Endothelial cell of umbilical vein (primary cell): ENCODE results near the gene SMCO2.

Experiments
- EZH2 ChIP-seq: IDR thresholded peaks from 2 replicates; pipeline ENCODE4 v1.6.1; 2012; ENCODE audit warnings: borderline replicate concordance, low read depth, mild to moderate bottlenecking, moderate library complexity, low read length, inconsistent platforms; ENCODE audit not compliant: severe bottlenecking
- POLR2A ChIP-seq: IDR thresholded peaks from 2 replicates; pipeline ENCODE4 v1.6.1; 2012; ENCODE audit warnings: low read depth, mild to moderate bottlenecking, control low read depth, low read length
- POLR2AphosphoS5 ChIP-seq: IDR thresholded peaks from 2 replicates; pipeline ENCODE4 v1.6.1; 2012; ENCODE audit warnings: low read depth, mild to moderate bottlenecking, control low read depth, low read length, moderate library complexity; ENCODE audit not compliant: insufficient read depth
- TF ChIP-seq, protein P1 (sequence below), 2 donors: IDR thresholded peaks; 1 replicate in 1 of 2; 2 replicates in 1 of 2; pipeline ENCODE4 v1.5.1; 2011; ENCODE audit warnings: low read length in 2 of 2, mild to moderate bottlenecking in 2 of 2, moderate library complexity in 2 of 2, control low read depth in 1 of 2, inconsistent platforms in 1 of 2, low read depth in 1 of 2; ENCODE audit not compliant: insufficient read depth in 1 of 2; ENCODE audit errors: extremely low read depth in 1 of 2

DNA sequence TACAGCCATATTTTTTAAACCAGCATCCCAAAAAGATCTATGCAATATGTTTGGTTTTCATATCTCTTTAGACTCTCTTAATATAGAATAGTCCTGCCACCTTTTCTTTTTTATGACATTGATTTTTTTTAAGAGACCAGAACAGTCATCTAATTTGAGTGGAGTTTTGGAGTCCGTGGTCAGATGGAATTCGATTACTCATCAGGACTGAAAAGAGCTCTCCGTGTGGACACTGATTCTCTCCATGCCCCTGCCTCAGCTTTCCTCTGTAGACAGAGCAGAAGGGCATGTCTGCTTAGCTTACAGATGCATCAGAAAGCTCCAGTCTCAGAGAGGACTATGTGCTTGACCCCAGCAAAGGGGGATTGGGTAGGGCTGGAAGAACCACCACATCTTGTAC, 27.8 kb downstream of the SMCO2 start:
- TF ChIP-seq POLR2AphosphoS5 (no peak), EZH2 (no peak), POLR2A (no peak)
- TF ChIP-seq, protein P1, sequence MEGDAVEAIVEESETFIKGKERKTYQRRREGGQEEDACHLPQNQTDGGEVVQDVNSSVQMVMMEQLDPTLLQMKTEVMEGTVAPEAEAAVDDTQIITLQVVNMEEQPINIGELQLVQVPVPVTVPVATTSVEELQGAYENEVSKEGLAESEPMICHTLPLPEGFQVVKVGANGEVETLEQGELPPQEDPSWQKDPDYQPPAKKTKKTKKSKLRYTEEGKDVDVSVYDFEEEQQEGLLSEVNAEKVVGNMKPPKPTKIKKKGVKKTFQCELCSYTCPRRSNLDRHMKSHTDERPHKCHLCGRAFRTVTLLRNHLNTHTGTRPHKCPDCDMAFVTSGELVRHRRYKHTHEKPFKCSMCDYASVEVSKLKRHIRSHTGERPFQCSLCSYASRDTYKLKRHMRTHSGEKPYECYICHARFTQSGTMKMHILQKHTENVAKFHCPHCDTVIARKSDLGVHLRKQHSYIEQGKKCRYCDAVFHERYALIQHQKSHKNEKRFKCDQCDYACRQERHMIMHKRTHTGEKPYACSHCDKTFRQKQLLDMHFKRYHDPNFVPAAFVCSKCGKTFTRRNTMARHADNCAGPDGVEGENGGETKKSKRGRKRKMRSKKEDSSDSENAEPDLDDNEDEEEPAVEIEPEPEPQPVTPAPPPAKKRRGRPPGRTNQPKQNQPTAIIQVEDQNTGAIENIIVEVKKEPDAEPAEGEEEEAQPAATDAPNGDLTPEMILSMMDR (IDR thresholded peaks at IDR 0.05; ENCODE audit: extremely low read depth in 1 of 2, insufficient read depth in 1 of 2, low read depth in 1 of 2, low read length in 2 of 2), result no peak
